HepG2 (cell line): ENCODE data around the gene CYB561. TPM values are rescaled to one million over a fixed set of nuclear protein-coding genes. Genes with fewer than 3 reads are reported as not detected.

Experiments used
- ETV6 ChIP-seq: sonication (generic); formaldehyde crosslinking; conservative IDR thresholded peaks from 2 replicates; pipeline ENCODE4 v1.4.0; 2020; ENCODE audit warnings: missing genetic modification reagents
- GMEB2 ChIP-seq: IDR thresholded peaks from 2 replicates; pipeline ENCODE4 v1.6.1; 2016; ENCODE audit warnings: missing biosample characterization, missing genetic modification reagents, low read depth
- HINFP ChIP-seq: sonication (generic); formaldehyde crosslinking; IDR thresholded peaks from 2 replicates; pipeline ENCODE4 v1.4.0; 2020; ENCODE audit warnings: low read depth, mild to moderate bottlenecking, missing genetic modification reagents
- HOMEZ ChIP-seq: IDR thresholded peaks from 2 replicates; pipeline ENCODE4 v1.6.1; 2016; ENCODE audit warnings: low read depth
- MYPOP ChIP-seq: sonication (generic); formaldehyde crosslinking; IDR thresholded peaks from 2 replicates; pipeline ENCODE4 v1.8.1; 2023; ENCODE audit warnings: mild to moderate bottlenecking, moderate library complexity, missing genetic modification reagents
- PPARG ChIP-seq: conservative IDR thresholded peaks from 2 replicates; pipeline ENCODE4 v1.6.1; 2016; ENCODE audit warnings: missing biosample characterization, missing genetic modification reagents
- PTBP1 ChIP-seq: fragments of 200-400 bp; formaldehyde crosslinking; IDR thresholded peaks from 2 replicates; pipeline ENCODE4 v1.6.1; 2018; ENCODE audit warnings: low read length, low read depth; ENCODE audit not compliant: poor library complexity, severe bottlenecking
- SIX1 ChIP-seq: sonication (generic); formaldehyde crosslinking; IDR thresholded peaks from 2 replicates; pipeline ENCODE4 v1.4.0; 2020; ENCODE audit warnings: missing genetic modification reagents, borderline replicate concordance
- SOX6 ChIP-seq, 2 experiments: fragments of 450-650 bp in 1 of 2; sonication (generic) in 1 of 2; formaldehyde crosslinking in 1 of 2; IDR thresholded peaks; 2 replicates each; pipeline versions ENCODE4 v1.4.0 to v1.6.1; 2017 to 2020; ENCODE audit warnings: antibody characterized with exemption in 1 of 2, mild to moderate bottlenecking in 1 of 2, missing genetic modification reagents in 1 of 2
- TARDBP ChIP-seq: sonication (generic); formaldehyde crosslinking; IDR thresholded peaks from 2 replicates; pipeline ENCODE4 v1.8.0; 2022; ENCODE audit warnings: mild to moderate bottlenecking, missing genetic modification reagents
- TOPORS ChIP-seq: sonication (generic); formaldehyde crosslinking; IDR thresholded peaks from 2 replicates; pipeline ENCODE4 v1.8.0; 2023; ENCODE audit warnings: mild to moderate bottlenecking, missing genetic modification reagents
- ZNF230 ChIP-seq: sonication (generic); formaldehyde crosslinking; IDR thresholded peaks from 2 replicates; pipeline ENCODE4 v1.4.0; 2020; ENCODE audit warnings: mild to moderate bottlenecking, missing genetic modification reagents
- ZNF33B ChIP-seq: sonication (generic); formaldehyde crosslinking; IDR thresholded peaks from 2 replicates; pipeline ENCODE4 v1.5.1; 2020; ENCODE audit warnings: mild to moderate bottlenecking, missing genetic modification reagents
- ZNF446 ChIP-seq: sonication (generic); formaldehyde crosslinking; IDR thresholded peaks from 2 replicates; pipeline ENCODE4 v1.5.0; 2020; ENCODE audit warnings: mild to moderate bottlenecking, missing genetic modification reagents
- ZNF503 ChIP-seq: sonication (generic); formaldehyde crosslinking; IDR thresholded peaks from 2 replicates; pipeline ENCODE4 v1.4.0; 2020; ENCODE audit warnings: missing genetic modification reagents
- ZNF543 ChIP-seq: sonication (generic); formaldehyde crosslinking; IDR thresholded peaks from 2 replicates; pipeline ENCODE4 v1.4.0; 2020; ENCODE audit warnings: mild to moderate bottlenecking, missing genetic modification reagents
- ZNF569 ChIP-seq: sonication (generic); formaldehyde crosslinking; IDR thresholded peaks from 2 replicates; pipeline ENCODE4 v1.5.0; 2020; ENCODE audit warnings: mild to moderate bottlenecking, missing genetic modification reagents, moderate library complexity, borderline replicate concordance
- ZNF570 ChIP-seq: sonication (generic); formaldehyde crosslinking; IDR thresholded peaks from 2 replicates; pipeline ENCODE4 v1.4.0; 2020; ENCODE audit warnings: mild to moderate bottlenecking, missing genetic modification reagents, borderline replicate concordance
- polyA plus RNA-seq, 8 experiments: library from polyadenylated mRNA; depleted of rRNA in 3 of 8; stranded (reverse) in 7 of 8; unstranded in 1 of 8; fragments of >200 nt; fragmentation: Illumina TruSeq in 4 of 8; extraction: Trizol in 4 of 8; gene quantifications; 2 replicates each; pipeline versions ENCODE4 v1.2.1 to v1.2.3, GENCODE V29; 2011 to 2016; ENCODE audit warnings: low read depth in 4 of 8, missing spikeins in 1 of 8, mixed read lengths in 1 of 8; ENCODE audit not compliant: insufficient read depth in 1 of 8
- total RNA-seq, 5 experiments: library from RNA; depleted of rRNA; stranded (reverse); fragments of >200 nt; fragmentation: Illumina TruSeq; extraction: Trizol; gene quantifications; 2 replicates each; pipeline ENCODE4 v1.2.3, GENCODE V29; 2016; ENCODE audit warnings: low read depth in 1 of 5

Gene CYB561
- total and polyA plus RNA-seq, 2 of the 13 experiments (the other 11 are each of a cell fraction or from before 2014, with no cell fraction given), result 1.5 to 6.7 TPM

- TF ChIP-seq MYPOP (no peak; the same call in 1 of the 2 replicates), HOMEZ (CRISPR knock-in tag) (no peak), HINFP (CRISPR knock-in tag) (no peak; the same call in 1 of the 2 replicates), ZNF543 (CRISPR knock-in tag) (peak; percentile 19; the same call in 1 of the 2 replicates), SOX6 (IDR thresholded peaks at IDR 0.05) (no peak), SOX6 (CRISPR knock-in tag; IDR thresholded peaks at IDR 0.05) (no peak), GMEB2 (CRISPR knock-in tag) (no peak), SIX1 (CRISPR knock-in tag) (no peak), ZNF446 (CRISPR knock-in tag) (no peak), ZNF33B (CRISPR knock-in tag) (0 out of 2 replicates have a peak, but pooled peaks have one; percentile 0), ZNF570 (CRISPR knock-in tag) (no peak; the same call in 1 of the 2 replicates), TARDBP (CRISPR knock-in tag) (no peak), ETV6 (no peak), PPARG (no peak), PTBP1 (no peak), TOPORS (CRISPR knock-in tag) (peak; percentile 41; the same call in 1 of the 2 replicates), ZNF569 (CRISPR knock-in tag) (no peak), ZNF230 (CRISPR knock-in tag) (0 out of 2 replicates have a peak, but pooled peaks have one; percentile 67), ZNF503 (CRISPR knock-in tag) (no peak)
These were observed at the start of gene CYB561 (continued) for GRCh38 chr17:63445954-63446752.
